GM12872 (cell line): ENCODE measurements around the gene TTYH2.

ENCODE experiments used
- TF ChIP-seq, protein P1 (sequence below): IDR thresholded peaks from 3 replicates; pipeline ENCODE4 v1.5.1; 2011; ENCODE audit warnings: low read depth, mild to moderate bottlenecking, low read length, moderate library complexity; ENCODE audit not compliant: insufficient read depth

Gene TTYH2, protein sequence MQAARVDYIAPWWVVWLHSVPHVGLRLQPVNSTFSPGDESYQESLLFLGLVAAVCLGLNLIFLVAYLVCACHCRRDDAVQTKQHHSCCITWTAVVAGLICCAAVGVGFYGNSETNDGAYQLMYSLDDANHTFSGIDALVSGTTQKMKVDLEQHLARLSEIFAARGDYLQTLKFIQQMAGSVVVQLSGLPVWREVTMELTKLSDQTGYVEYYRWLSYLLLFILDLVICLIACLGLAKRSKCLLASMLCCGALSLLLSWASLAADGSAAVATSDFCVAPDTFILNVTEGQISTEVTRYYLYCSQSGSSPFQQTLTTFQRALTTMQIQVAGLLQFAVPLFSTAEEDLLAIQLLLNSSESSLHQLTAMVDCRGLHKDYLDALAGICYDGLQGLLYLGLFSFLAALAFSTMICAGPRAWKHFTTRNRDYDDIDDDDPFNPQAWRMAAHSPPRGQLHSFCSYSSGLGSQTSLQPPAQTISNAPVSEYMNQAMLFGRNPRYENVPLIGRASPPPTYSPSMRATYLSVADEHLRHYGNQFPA

DNA sequence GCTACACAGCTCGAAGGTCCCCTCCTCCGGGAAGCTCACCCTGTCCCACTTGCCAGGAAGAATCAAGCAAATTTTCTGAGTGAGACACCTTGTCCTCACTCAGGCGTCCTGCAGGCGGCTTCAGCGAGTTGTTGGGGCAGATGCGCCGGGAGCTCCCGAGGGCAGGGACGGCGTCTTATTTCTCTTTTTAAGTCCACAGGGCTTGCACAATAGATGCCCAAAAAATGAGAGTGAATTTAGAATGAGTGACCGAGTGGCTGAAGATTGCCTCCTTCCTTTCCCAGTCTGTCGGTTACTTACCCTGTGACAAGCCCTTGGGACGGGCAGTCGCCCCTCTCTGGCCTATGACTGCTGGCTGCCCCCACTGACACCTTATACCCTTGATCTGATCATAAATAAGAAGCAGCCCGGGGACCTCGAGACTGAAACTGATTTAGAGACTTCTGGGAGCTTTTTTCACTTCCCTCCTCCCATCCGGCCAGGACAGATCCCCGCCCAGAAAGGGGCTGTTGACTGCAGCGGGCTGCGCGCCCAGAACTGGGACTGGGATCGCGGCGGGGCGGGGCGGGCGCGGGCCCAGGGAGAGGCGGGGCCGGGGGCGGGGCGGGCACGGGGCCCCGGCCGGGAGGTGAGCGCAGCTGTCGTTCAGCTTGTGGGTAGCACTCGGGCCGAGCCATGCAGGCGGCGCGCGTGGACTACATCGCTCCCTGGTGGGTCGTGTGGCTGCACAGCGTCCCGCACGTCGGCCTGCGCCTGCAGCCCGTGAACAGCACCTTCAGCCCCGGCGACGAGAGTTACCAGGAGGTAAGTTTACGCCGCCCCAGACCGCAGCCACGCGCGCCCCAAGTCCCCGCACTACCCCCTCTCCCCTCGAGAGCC lies at the start of gene TTYH2:
TSS of gene TTYH2 (plus strand) at position 659 of the 879 bp plus-strand sequence. CDS start at position 676, 17 bp downstream.
- TF ChIP-seq, protein P1, sequence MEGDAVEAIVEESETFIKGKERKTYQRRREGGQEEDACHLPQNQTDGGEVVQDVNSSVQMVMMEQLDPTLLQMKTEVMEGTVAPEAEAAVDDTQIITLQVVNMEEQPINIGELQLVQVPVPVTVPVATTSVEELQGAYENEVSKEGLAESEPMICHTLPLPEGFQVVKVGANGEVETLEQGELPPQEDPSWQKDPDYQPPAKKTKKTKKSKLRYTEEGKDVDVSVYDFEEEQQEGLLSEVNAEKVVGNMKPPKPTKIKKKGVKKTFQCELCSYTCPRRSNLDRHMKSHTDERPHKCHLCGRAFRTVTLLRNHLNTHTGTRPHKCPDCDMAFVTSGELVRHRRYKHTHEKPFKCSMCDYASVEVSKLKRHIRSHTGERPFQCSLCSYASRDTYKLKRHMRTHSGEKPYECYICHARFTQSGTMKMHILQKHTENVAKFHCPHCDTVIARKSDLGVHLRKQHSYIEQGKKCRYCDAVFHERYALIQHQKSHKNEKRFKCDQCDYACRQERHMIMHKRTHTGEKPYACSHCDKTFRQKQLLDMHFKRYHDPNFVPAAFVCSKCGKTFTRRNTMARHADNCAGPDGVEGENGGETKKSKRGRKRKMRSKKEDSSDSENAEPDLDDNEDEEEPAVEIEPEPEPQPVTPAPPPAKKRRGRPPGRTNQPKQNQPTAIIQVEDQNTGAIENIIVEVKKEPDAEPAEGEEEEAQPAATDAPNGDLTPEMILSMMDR, result peak; percentile 36; the same call in 2 of the 3 replicates

DNA sequence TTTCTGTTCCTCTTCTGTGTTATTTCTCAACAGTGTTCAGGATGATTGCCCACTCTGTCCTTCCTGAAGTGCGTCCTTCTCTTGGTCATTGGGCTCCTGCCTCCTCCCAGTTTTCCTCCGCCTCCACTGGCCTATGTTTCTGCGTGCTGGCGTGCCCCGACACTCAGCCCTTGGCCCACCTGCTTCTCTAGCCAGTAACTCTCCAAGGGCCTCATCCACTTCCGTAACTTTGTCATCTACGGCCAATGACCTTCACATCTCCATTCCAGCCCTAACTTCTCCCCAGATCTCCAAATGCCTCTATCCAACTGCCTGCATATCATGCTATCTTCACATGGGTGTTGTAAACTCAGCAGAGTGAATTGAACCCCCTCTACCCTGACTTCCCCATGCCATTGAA lies 49.5 kb upstream of the TTYH2 start:
- TF ChIP-seq, protein P1, result no peak

DNA sequence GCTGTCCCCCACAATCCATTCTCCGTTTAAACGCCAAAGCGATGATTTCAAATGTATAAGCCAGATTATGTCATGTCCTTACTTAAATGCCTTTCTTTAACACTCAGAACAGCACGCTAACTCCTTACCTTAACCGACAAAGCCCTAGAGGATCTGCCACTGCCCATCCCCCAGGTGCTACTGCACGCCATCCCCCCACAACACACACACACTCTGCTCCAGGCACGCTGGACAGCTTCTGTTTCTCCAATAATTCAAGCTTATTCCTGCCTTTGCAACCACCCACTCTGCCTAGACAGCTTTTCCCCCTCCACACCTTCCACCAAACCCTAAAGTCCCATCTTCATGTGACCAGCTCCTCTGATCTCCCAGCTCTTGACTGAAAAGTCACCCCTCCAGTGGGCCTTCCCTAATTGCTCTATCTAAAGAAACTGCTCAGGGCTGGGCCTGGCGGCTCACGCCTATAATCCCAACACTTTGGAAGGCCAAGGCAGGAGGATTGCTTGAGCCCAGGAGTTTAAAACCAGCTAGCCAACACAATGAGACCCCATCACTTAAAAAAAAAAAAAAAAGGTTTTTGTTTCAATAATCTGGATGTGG lies 48.8 kb upstream of the TTYH2 start:
- TF ChIP-seq, protein P1, result no peak

DNA sequence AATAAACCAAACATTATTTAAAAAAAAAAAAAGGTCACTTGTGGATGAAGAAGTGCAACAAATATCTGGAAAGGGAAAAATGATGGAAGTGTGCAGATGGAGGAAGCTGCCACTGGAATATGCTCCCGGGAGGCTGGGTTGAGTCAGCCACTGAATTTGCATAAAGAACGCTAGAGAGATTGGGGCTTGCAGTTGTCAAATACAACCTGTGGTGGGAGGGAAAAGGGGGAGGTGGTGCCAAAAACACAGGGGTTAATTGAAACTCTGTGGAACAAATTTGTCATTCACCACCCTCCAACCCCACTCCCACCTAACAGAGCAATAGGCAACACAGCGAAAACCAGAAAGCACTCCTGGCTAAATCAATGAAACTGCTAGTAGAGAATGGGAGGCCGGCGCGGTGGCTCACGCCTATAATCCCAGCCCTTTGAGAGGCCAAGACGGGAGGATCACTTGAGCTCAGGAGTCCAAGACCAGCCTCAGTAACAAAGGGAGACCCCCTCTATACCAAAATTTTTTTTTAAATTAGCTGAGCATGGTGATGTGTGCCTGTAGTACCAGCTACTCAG lies 47.5 kb upstream of the TTYH2 start:
- TF ChIP-seq, protein P1, result no peak

DNA sequence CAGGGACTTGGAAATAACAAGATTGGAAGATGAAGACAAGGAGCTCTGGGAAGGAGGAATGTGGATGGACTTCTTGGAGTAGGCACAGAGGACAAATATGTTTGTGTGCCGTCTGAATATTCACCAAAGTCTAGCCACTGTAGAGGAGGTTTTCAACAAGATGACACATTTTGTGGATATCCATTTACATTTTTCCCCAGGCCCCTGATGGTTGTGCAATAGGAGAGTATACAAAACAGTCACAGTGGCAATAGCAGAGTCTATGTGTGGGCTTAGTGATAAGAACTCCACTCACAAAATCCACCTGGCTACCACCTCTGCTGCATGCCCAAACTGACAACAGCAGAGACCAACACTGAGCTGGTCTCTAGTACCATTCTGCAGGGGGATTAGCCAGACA lies 42.4 kb upstream of the TTYH2 start:
- TF ChIP-seq, protein P1, result no peak

DNA sequence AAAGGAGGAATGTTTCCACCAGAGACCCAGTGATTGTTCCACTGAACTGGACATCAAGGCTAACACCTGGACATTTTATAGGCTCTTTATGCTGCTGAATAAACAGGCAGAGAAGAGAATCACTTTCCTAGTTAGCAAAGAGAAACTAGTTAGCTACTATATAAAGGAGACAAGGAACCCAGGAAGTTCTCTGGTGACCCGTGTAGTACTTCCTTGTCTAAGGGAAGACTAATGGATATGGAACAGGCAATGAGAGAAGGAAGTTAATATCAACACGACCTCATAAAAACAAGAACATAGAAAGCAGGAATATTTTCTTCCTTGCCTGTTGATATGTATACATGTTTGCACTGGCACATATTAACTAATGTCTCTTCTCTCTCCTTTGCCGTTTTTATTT lies 40.7 kb upstream of the TTYH2 start:
- TF ChIP-seq, protein P1, result no peak
